RWPE2 (cell line): ENCODE measurements around the gene CCDC86.

Experiments used
- ATAC-seq: fragments of 200-7000 bp; cut with Tn5 transposase; 3 replicates; pipeline ENCODE4 v1.9.1; 2021; ENCODE audit warnings: low read depth
- DNase-seq: peaks from one replicate; pipeline ENCODE4 v3.0.0-alpha.2; 2020; ENCODE audit warnings: low spot score
- H3K27ac ChIP-seq: fragments of 450-650 bp; 2 replicates; pipeline ENCODE4 v1.5.1; 2017; ENCODE audit warnings: mild to moderate bottlenecking; ENCODE audit not compliant: poor library complexity, severe bottlenecking
- H3K27me3 ChIP-seq: fragments of 250-450 bp; sonication (Bioruptor Pico); 2 replicates; pipeline ENCODE4 v1.5.1; 2021; ENCODE audit warnings: mild to moderate bottlenecking, moderate library complexity; ENCODE audit not compliant: insufficient read depth, poor library complexity, severe bottlenecking
- H3K36me3 ChIP-seq: fragments of 250-450 bp; sonication (Bioruptor Pico); 2 replicates; pipeline ENCODE4 v1.5.1; 2020; ENCODE audit warnings: low read depth, mild to moderate bottlenecking, moderate library complexity
- H3K4me1 ChIP-seq: fragments of 250-450 bp; sonication (Bioruptor Pico); 2 replicates; pipeline ENCODE4 v1.5.1; 2021; ENCODE audit warnings: mild to moderate bottlenecking, moderate library complexity; ENCODE audit not compliant: insufficient read depth, poor library complexity, severe bottlenecking
- H3K4me3 ChIP-seq: fragments of 250-450 bp; sonication (Bioruptor Pico); 2 replicates; pipeline ENCODE4 v1.5.1; 2021; ENCODE audit warnings: mild to moderate bottlenecking, moderate library complexity; ENCODE audit not compliant: severe bottlenecking
- H3K9me3 ChIP-seq: fragments of 250-450 bp; sonication (Bioruptor Pico); 2 replicates; pipeline ENCODE4 v1.5.1; 2021; ENCODE audit warnings: mild to moderate bottlenecking, moderate library complexity; ENCODE audit not compliant: severe bottlenecking
- CTCF ChIP-seq: fragments of 450-650 bp; IDR thresholded peaks from one replicate; pipeline ENCODE4 v1.5.1; 2017; ENCODE audit warnings: mild to moderate bottlenecking, moderate library complexity; ENCODE audit not compliant: poor library complexity, severe bottlenecking

CCDC86 gene

GRCh38 chr11:60875366-60876167 is 33.7 kb downstream of the CCDC86 start:
- no peaks in the 10 kb centered on the region for H3K27me3 ChIP-seq
- no peaks in the 10 kb centered on the region for H3K4me1 ChIP-seq
- no peak overlapping the region for H3K27ac ChIP-seq
- H3K9me3 ChIP-seq, result no peaks in the 10 kb centered on the region
- DNase-seq (no peak), ATAC-seq (no peak)
- peaks cover 7% of the 10 kb centered on the region for H3K36me3 ChIP-seq
- no peak overlapping the region for H3K4me3 ChIP-seq
- no peak for TF ChIP-seq CTCF

- no peak for TF ChIP-seq CTCF
- Histone ChIP-seq H3K4me3 (no peak overlapping the region), H3K9me3 (no peaks in the 10 kb centered on the region), H3K27me3 (no peaks in the 10 kb centered on the region), H3K27ac (no peak overlapping the region), H3K36me3 (peaks cover 7% of the 10 kb centered on the region), H3K4me1 (no peaks in the 10 kb centered on the region)
- DNase-seq (no peak), ATAC-seq (no peak)
Measured at GRCh38 chr11:60876168-60876485, 34.2 kb downstream of the CCDC86 start.

DNA sequence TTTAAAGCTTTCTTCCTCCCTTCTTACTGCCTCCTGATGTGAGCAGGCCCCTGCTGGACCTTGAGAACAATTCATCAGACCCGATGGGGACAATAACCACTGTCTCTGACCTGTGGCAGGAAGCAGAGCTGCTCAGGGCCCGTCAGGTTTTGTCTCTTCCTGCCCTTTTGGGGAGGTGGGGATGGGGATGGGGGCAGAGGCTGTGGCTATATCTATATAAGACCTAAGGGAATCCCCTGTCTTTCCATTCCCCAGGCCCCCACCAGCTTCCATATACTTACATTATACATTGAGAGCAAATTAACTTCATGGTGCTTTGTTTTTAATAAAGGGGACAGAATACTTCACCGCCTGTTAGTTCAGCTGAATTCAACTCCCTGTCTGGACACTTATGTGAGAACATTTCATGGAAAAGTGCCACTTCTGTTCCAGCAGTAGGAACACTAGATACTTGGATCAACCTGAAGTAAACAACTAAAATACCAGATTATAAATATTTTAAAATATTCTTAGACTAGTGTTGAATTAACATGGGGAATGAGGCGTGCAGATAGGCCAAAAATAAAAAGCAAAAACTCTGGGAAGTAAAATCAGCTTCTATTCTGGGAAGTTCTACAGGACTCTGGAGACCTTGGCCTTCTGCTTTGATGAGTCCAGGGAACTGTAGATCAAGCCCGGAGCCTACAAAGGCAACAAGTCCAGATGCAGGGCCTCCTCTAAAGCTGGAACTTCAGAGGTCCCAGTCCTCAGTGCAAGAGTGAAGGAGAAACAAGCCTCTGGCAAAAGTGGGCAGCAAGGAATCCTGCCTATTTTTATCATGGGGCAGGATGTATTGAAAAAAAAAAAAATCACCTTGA is 36.6 kb downstream of the CCDC86 start:
- no peak for DNase-seq
- Histone ChIP-seq H3K9me3 (no peaks in the 10 kb centered on the region), H3K36me3 (peaks cover 7% of the 10 kb centered on the region), H3K4me3 (no peak overlapping the region), H3K27ac (no peak overlapping the region), H3K27me3 (no peaks in the 10 kb centered on the region), H3K4me1 (no peaks in the 10 kb centered on the region)
- ATAC-seq, result no peak
- no peak for TF ChIP-seq CTCF

- Histone ChIP-seq H3K4me1 (no peaks in the 10 kb centered on the region), H3K27ac (no peak overlapping the region), H3K36me3 (peaks cover 7% of the 10 kb centered on the region), H3K27me3 (no peaks in the 10 kb centered on the region), H3K4me3 (no peak overlapping the region), H3K9me3 (no peaks in the 10 kb centered on the region)
- DNase-seq (no peak), ATAC-seq (no peak)
- no peak for TF ChIP-seq CTCF
Measured at GRCh38 chr11:60879104-60879503, 37.2 kb downstream of the CCDC86 start.
